ENCODE measurements around the gene PLEKHB2.
"Not testable (repeated sequence)": the region's sequence is repeated elsewhere in the genome, so short reads cannot be mapped to it uniquely, and the experiment has no call there.

PLEKHB2 gene

GRCh38 chr2:131146749-131147148 lies 41.6 kb downstream of the PLEKHB2 start:
- no peak for DNase-seq

- DNase-seq, result no peak
Observed at GRCh38 chr2:131148426-131148825, 43.3 kb downstream of the PLEKHB2 start.

GRCh38 chr2:131150109-131150508 lies 45.0 kb downstream of the PLEKHB2 start:
- not testable (repeated sequence) for DNase-seq

- no peak for DNase-seq
Observed at GRCh38 chr2:131151398-131151797, 46.3 kb downstream of the PLEKHB2 start.

- DNase-seq, result no peak
Observed at GRCh38 chr2:131152074-131152473, 46.9 kb downstream of the PLEKHB2 start.

GRCh38 chr2:131153529-131153928 lies 48.4 kb downstream of the PLEKHB2 start:
- no peak for DNase-seq

GRCh38 chr2:131154071-131154531 lies 49.0 kb downstream of the PLEKHB2 start:
- peak; percentile 24 for DNase-seq

GRCh38 chr2:131154647-131155046 lies 49.5 kb downstream of the PLEKHB2 start:
- no peak for DNase-seq

GRCh38 chr2:131155208-131155855 lies 50.2 kb downstream of the PLEKHB2 start:
- no peak for DNase-seq

- DNase-seq, result no peak
Observed at GRCh38 chr2:131156452-131157149, 51.5 kb downstream of the PLEKHB2 start.

GRCh38 chr2:131165562-131165961 lies 60.4 kb downstream of the PLEKHB2 start:
- not testable (repeated sequence) for DNase-seq

- DNase-seq, result no peak
Observed at GRCh38 chr2:131168538-131168937, 63.4 kb downstream of the PLEKHB2 start.

GRCh38 chr2:131178050-131178449 lies 72.9 kb downstream of the PLEKHB2 start:
- not testable (repeated sequence) for DNase-seq

- DNase-seq, result not testable (repeated sequence)
Observed at GRCh38 chr2:131178721-131179418, 73.7 kb downstream of the PLEKHB2 start.

- not testable (repeated sequence) for DNase-seq
Observed at GRCh38 chr2:131181451-131181850, 76.3 kb downstream of the PLEKHB2 start.

- not testable (repeated sequence) for DNase-seq
Observed at GRCh38 chr2:131193421-131193820, 88.3 kb downstream of the PLEKHB2 start.

- DNase-seq, result not testable (repeated sequence)
Observed at GRCh38 chr2:131196186-131196585, 91.0 kb downstream of the PLEKHB2 start.

Measured in NCI-H774 (cell line).